Heart right ventricle (tissue), 16 donors: ENCODE measurements around the gene MLC1. TPM values are rescaled to one million over a fixed set of nuclear protein-coding genes. Genes with fewer than 3 reads are reported as not detected.

Source experiments
- ATAC-seq, 8 donors: fragments of 200-7000 bp; cut with Tn5 transposase; one replicate each; pipeline ENCODE4 v1.9.1; 2020; ENCODE audit warnings: mild to moderate bottlenecking in 8 of 8, moderate library complexity in 8 of 8, moderate number of reproducible peaks in 1 of 8
- DNase-seq, 2 donors: peaks; one replicate each; pipeline ENCODE4 v3.0.0-alpha.2; 2020
- H3K27ac ChIP-seq, 10 donors: fragments of 200-600 bp; sonication (generic) in 2 of 10; one replicate each; pipeline versions ENCODE4 v1.5.0 to v1.8.0; 2020 to 2022; ENCODE audit warnings: mild to moderate bottlenecking in 3 of 10
- H3K27me3 ChIP-seq, 7 donors: fragments of 200-600 bp; one replicate each; pipeline ENCODE4 v1.8.0; 2021 to 2022; ENCODE audit warnings: mild to moderate bottlenecking in 2 of 7
- H3K36me3 ChIP-seq, 9 donors: fragments of 200-600 bp; sonication (generic) in 1 of 9; one replicate each; pipeline versions ENCODE4 v1.5.0 to v1.8.0; 2020 to 2022; ENCODE audit warnings: mild to moderate bottlenecking in 2 of 9
- H3K4me1 ChIP-seq, 9 donors: fragments of 200-600 bp; sonication (generic) in 1 of 9; one replicate each; pipeline versions ENCODE4 v1.5.0 to v1.8.0; 2020 to 2022; ENCODE audit warnings: mild to moderate bottlenecking in 4 of 9
- H3K4me3 ChIP-seq, 10 donors: fragments of 200-600 bp; sonication (generic) in 2 of 10; one replicate each; pipeline versions ENCODE4 v1.5.0 to v1.8.0; 2020 to 2022; ENCODE audit warnings: mild to moderate bottlenecking in 7 of 10, moderate library complexity in 2 of 10
- H3K9me3 ChIP-seq, 11 donors: fragments of 200-600 bp in 10 of 11; sonication (generic) in 2 of 11; one replicate each; pipeline versions ENCODE4 v1.5.0 to v1.8.0; 2013 to 2022; ENCODE audit warnings: mild to moderate bottlenecking in 2 of 11, control low read depth in 1 of 11, moderate library complexity in 1 of 11
- CTCF ChIP-seq, 9 donors: fragments of 200-600 bp; sonication (generic) in 2 of 9; IDR thresholded peaks; one replicate each; pipeline versions ENCODE4 v1.5.0 to v1.8.0; 2021 to 2022; ENCODE audit warnings: antibody characterized with exemption in 9 of 9, mild to moderate bottlenecking in 5 of 9, moderate library complexity in 1 of 9
- WGBS, 2 donors: extraction: QIAGEN DNeasy Blood & Tissue Kit; methylation state at CpG; one replicate each; pipeline ENCODE4 v1.1.7; 2013; ENCODE audit warnings: inconsistent platforms in 1 of 2; 5-methylcytosine and 5-hydroxymethylcytosine counted together
- intact Hi-C, 10 donors: fragments of 100-400 bp; cut with DNase I; formaldehyde crosslinking; loops; one replicate each; pipeline versions ENCODE4 v1.11.1 to v1.14.2; 2022
- polyA plus RNA-seq, 2 donors: library from polyadenylated mRNA; stranded (reverse); fragments of 200-250 nt; gene quantifications; one replicate each; pipeline ENCODE4 v1.2.3, GENCODE V29; 2013
- total RNA-seq, 10 donors: library from RNA; stranded (reverse); fragmentation: NEBNext Ultra II Directional in 3 of 10; extraction: Animal tissue kit (Norgen Biotek cat#: 25700) in 3 of 10; gene quantifications; one replicate each; pipeline versions ENCODE4 v1.2.1 to v1.2.4, GENCODE V29; 2021 to 2023
- donor health status: Arrhythmogenic right ventricular cardiomyopathy.
- donor health status: ischemic (EF 13 %, LVEDD 7.1; RV severe dilation, severe dysfunction).
- donor health status: healthy with polysubstance abuse.
- donor health status: DM: no; HTN: yes; CAD: no.
- donor health status: DM: no; HTN: no; CAD: no.
- donor health status: ischemic (EF 25% LVEDD 6.9; RV normal size, moderate dysfunction).
- donor health status: ischemic (EF 25% LVEDD 5.7; RV mildly dilated, moderate dysfunction).
- donor health status: healthy.
- donor health status: DM: yes; HTN: yes; CAD: no.
- donor health status: Ischemic cardiomyopathy.
- donor health status: ischemic (EF 35%, LVEDD 5.7; RV mildly dilated, moderate dysfunction).
- donor health status: nonischemic (EF 11% LVEDD 7.7; RV severe dilation, severe dysfunction).
- donor health status: DM: yes; HTN: yes; CAD: no.
- donor health status: PGD.
- donor health status: ischemic (EF 29% LVEDD 5.4; RV normal size, mild dysfunction).
- donor health status: nonischemic (EF 23%, LVEDD 6.1; RV moderate dilation, normal function).

MLC1 gene
- total and polyA plus RNA-seq, 12 donors: 0.03 to 1.6 (median 0.22) TPM; not detected in 4

GRCh38 chr22:50035976-50036724 lies 49.1 kb downstream of the MLC1 start:
- Histone ChIP-seq H3K9me3 (peaks cover 0 to 19% (median 7%) of the 10 kb centered on the region in 11 donors), H3K36me3 (no peaks in the 10 kb centered on the region), H3K4me3 (no peak overlapping the region), H3K27ac (no peak overlapping the region), H3K4me1 (no peaks in the 10 kb centered on the region), H3K27me3 (peaks cover 0 to 44% (median 15%) of the 10 kb centered on the region in 7 donors)
- intact Hi-C loops: loop anchor here in 4 of 10 donors (10.0 kb wide), 1 partner anchor 271 kb away; no protein-coding TSS in a partner anchor
- ATAC-seq (no peak), DNase-seq (no peak)
- no peak for TF ChIP-seq CTCF (IDR thresholded peaks at IDR 0.05)
- 74 to 77% methylated on average over 23 of the region's 23 CpGs for WGBS, 2 donors

- H3K4me1 ChIP-seq: peaks cover 0 to 3% (median 0%) of the 10 kb centered on the region in 9 donors
- ATAC-seq: no peak
- WGBS, 2 donors: 74 to 79% methylated on average over 24 of the region's 24 CpGs
- intact Hi-C loops: loop anchor here in 4 of 10 donors (10.0 kb wide), 1 partner anchor 271 kb away; no protein-coding TSS in a partner anchor
- TF ChIP-seq CTCF (IDR thresholded peaks at IDR 0.05): no peak
- no peak overlapping the region for H3K4me3 ChIP-seq
- peaks cover 0 to 52% (median 23%) of the 10 kb centered on the region in 7 donors for H3K27me3 ChIP-seq
- no peak overlapping the region for H3K27ac ChIP-seq
- DNase-seq: no peak
- H3K36me3 ChIP-seq: no peaks in the 10 kb centered on the region
- peaks cover 0 to 19% (median 7%) of the 10 kb centered on the region in 11 donors for H3K9me3 ChIP-seq
Observed at GRCh38 chr22:50035131-50035881, 49.9 kb downstream of the MLC1 start.

- peaks cover 0 to 58% (median 31%) of the 10 kb centered on the region in 7 donors for H3K27me3 ChIP-seq
- no peak for TF ChIP-seq CTCF (IDR thresholded peaks at IDR 0.05)
- H3K36me3 ChIP-seq: no peaks in the 10 kb centered on the region
- H3K27ac ChIP-seq: no peak overlapping the region
- peaks cover 0 to 18% (median 7%) of the 10 kb centered on the region in 11 donors for H3K9me3 ChIP-seq
- H3K4me3 ChIP-seq: no peak overlapping the region
- WGBS, 2 donors: 70 to 79% methylated on average over 43 of the region's 43 CpGs
- peaks cover 0 to 9% (median 5%) of the 10 kb centered on the region in 9 donors for H3K4me1 ChIP-seq
- intact Hi-C loops: loop anchor here in 7 of 10 donors (5.0 to 10.0 kb wide), 3 partner anchors 42 to 270 kb away; no protein-coding TSS in a partner anchor
- ATAC-seq: no peak
- DNase-seq: no peak
Observed at GRCh38 chr22:50034126-50035081, 50.8 kb downstream of the MLC1 start.
